SK-N-SH treated with all-trans-retinoic acid at 6 μM for 48 hours (cell line): ENCODE data around the gene NR1D2.
A peak's percentile ranks its signal among the peaks of the same experiment; 100 is the strongest.

Experiments used
- ATAC-seq: fragments of 200-7000 bp; cut with Tn5 transposase; 3 replicates; pipeline ENCODE4 v1.9.1; 2020; ENCODE audit warnings: mild to moderate bottlenecking, moderate library complexity
- ARNTL ChIP-seq: fragments of 450-650 bp; formaldehyde crosslinking; IDR thresholded peaks from 2 replicates; pipeline ENCODE4 v1.5.0; 2020; ENCODE audit warnings: low read depth, mild to moderate bottlenecking, moderate library complexity, borderline replicate concordance
- BACH2 ChIP-seq: fragments of 250-450 bp; sonication (Bioruptor Pico); IDR thresholded peaks from 2 replicates; pipeline ENCODE4 v1.9.0; 2021; ENCODE audit warnings: mild to moderate bottlenecking, borderline replicate concordance
- CREB5 ChIP-seq: fragments of 250-450 bp; sonication (Bioruptor Pico); IDR thresholded peaks from 2 replicates; pipeline ENCODE4 v1.5.1; 2020; ENCODE audit warnings: low read depth, mild to moderate bottlenecking, moderate library complexity
- CSDC2 ChIP-seq: fragments of 250-450 bp; sonication (Bioruptor Pico); IDR thresholded peaks from 2 replicates; pipeline ENCODE4 v1.5.0; 2020; ENCODE audit warnings: mild to moderate bottlenecking, moderate library complexity
- CSRNP3 ChIP-seq: fragments of 250-450 bp; sonication (Bioruptor Pico); IDR thresholded peaks from 2 replicates; pipeline ENCODE4 v1.5.1; 2021; ENCODE audit warnings: mild to moderate bottlenecking, moderate library complexity
- GLIS3 ChIP-seq: fragments of 250-450 bp; sonication (Bioruptor Pico); IDR thresholded peaks from 2 replicates; pipeline ENCODE4 v1.5.0; 2020; ENCODE audit warnings: mild to moderate bottlenecking, moderate library complexity
- OSR1 ChIP-seq: fragments of 250-450 bp; sonication (Bioruptor Pico); IDR thresholded peaks from 2 replicates; pipeline ENCODE4 v1.8.0; 2022; ENCODE audit warnings: moderate library complexity, mild to moderate bottlenecking, inconsistent platforms
- POU6F1 ChIP-seq: fragments of 250-450 bp; sonication (Bioruptor Pico); IDR thresholded peaks from 2 replicates; pipeline ENCODE4 v1.8.0; 2021; ENCODE audit warnings: low read depth, mild to moderate bottlenecking, moderate library complexity, borderline replicate concordance
- PPARA ChIP-seq: fragments of 250-450 bp; sonication (Bioruptor Pico); IDR thresholded peaks from 2 replicates; pipeline ENCODE4 v1.5.0; 2020; ENCODE audit warnings: mild to moderate bottlenecking, borderline replicate concordance
- RARB ChIP-seq: fragments of 250-450 bp; sonication (Bioruptor Pico); IDR thresholded peaks from 2 replicates; pipeline ENCODE4 v1.8.0; 2021; ENCODE audit warnings: mild to moderate bottlenecking, moderate library complexity
- TCF4 ChIP-seq: fragments of 250-450 bp; sonication (Bioruptor Pico); IDR thresholded peaks from 2 replicates; pipeline ENCODE4 v1.8.0; 2021; ENCODE audit warnings: mild to moderate bottlenecking, moderate library complexity, borderline replicate concordance
- TOX ChIP-seq: fragments of 250-450 bp; sonication (Bioruptor Pico); IDR thresholded peaks from 2 replicates; pipeline ENCODE4 v1.8.0; 2021; ENCODE audit warnings: mild to moderate bottlenecking, moderate library complexity, borderline replicate concordance
- TSHZ2 ChIP-seq: fragments of 250-450 bp; sonication (Bioruptor Pico); IDR thresholded peaks from 2 replicates; pipeline ENCODE4 v1.5.0; 2020; ENCODE audit warnings: mild to moderate bottlenecking, moderate library complexity
- ZC3H10 ChIP-seq: fragments of 250-450 bp; sonication (Bioruptor Pico); IDR thresholded peaks from 2 replicates; pipeline ENCODE4 v1.5.1; 2021; ENCODE audit warnings: mild to moderate bottlenecking, moderate library complexity
- ZFP3 ChIP-seq: fragments of 250-450 bp; sonication (Bioruptor Pico); IDR thresholded peaks from 2 replicates; pipeline ENCODE4 v1.5.0; 2020; ENCODE audit warnings: mild to moderate bottlenecking, moderate library complexity
- ZFP30 ChIP-seq: fragments of 450-650 bp; formaldehyde crosslinking; IDR thresholded peaks from 2 replicates; pipeline ENCODE4 v1.5.0; 2022; ENCODE audit warnings: mild to moderate bottlenecking, moderate library complexity
- ZNF565 ChIP-seq: fragments of 450-650 bp; formaldehyde crosslinking; conservative IDR thresholded peaks from 2 replicates; pipeline ENCODE4 v1.5.0; 2020; ENCODE audit warnings: low read depth, mild to moderate bottlenecking, moderate library complexity
- ZNF8 ChIP-seq: fragments of 450-650 bp; formaldehyde crosslinking; IDR thresholded peaks from 2 replicates; pipeline ENCODE4 v1.5.0; 2020; ENCODE audit warnings: mild to moderate bottlenecking, moderate library complexity
- TF ChIP-seq, protein P1 (sequence below): fragments of 250-450 bp; sonication (Bioruptor Pico); IDR thresholded peaks from 2 replicates; pipeline ENCODE4 v1.8.0; 2020; ENCODE audit warnings: mild to moderate bottlenecking, moderate library complexity, borderline replicate concordance

Gene NR1D2

GRCh38 chr3:23944861-23945662 is at the start of gene NR1D2:
Gene NR1D2, plus strand, starts transcription at chr3:23945286. Its CDS starts 293 bp downstream, at chr3:23945579.
- ATAC-seq = peak; percentile 57
- TF ChIP-seq ARNTL (CRISPR knock-in tag) = no peak
- no peak for TF ChIP-seq ZNF565 (CRISPR knock-in tag)
- TF ChIP-seq ZFP30 = no peak
- TF ChIP-seq RARB (CRISPR knock-in tag) = no peak
- no peak for TF ChIP-seq TOX (CRISPR knock-in tag)
- no peak for TF ChIP-seq OSR1 (CRISPR knock-in tag)
- TF ChIP-seq ZC3H10 (CRISPR knock-in tag) = no peak
- no peak for TF ChIP-seq CREB5
- TF ChIP-seq CSRNP3 = no peak
- TF ChIP-seq TCF4 = no peak
- no peak for TF ChIP-seq POU6F1 (CRISPR knock-in tag)
- no peak for TF ChIP-seq BACH2
- no peak for TF ChIP-seq ZNF8 (CRISPR knock-in tag)
- TF ChIP-seq PPARA (CRISPR knock-in tag) = no peak
- TF ChIP-seq, protein P1, sequence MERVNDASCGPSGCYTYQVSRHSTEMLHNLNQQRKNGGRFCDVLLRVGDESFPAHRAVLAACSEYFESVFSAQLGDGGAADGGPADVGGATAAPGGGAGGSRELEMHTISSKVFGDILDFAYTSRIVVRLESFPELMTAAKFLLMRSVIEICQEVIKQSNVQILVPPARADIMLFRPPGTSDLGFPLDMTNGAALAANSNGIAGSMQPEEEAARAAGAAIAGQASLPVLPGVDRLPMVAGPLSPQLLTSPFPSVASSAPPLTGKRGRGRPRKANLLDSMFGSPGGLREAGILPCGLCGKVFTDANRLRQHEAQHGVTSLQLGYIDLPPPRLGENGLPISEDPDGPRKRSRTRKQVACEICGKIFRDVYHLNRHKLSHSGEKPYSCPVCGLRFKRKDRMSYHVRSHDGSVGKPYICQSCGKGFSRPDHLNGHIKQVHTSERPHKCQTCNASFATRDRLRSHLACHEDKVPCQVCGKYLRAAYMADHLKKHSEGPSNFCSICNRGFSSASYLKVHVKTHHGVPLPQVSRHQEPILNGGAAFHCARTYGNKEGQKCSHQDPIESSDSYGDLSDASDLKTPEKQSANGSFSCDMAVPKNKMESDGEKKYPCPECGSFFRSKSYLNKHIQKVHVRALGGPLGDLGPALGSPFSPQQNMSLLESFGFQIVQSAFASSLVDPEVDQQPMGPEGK (CRISPR knock-in tag) = no peak
- no peak for TF ChIP-seq ZFP3 (CRISPR knock-in tag)
- no peak for TF ChIP-seq GLIS3 (CRISPR knock-in tag)

DNA sequence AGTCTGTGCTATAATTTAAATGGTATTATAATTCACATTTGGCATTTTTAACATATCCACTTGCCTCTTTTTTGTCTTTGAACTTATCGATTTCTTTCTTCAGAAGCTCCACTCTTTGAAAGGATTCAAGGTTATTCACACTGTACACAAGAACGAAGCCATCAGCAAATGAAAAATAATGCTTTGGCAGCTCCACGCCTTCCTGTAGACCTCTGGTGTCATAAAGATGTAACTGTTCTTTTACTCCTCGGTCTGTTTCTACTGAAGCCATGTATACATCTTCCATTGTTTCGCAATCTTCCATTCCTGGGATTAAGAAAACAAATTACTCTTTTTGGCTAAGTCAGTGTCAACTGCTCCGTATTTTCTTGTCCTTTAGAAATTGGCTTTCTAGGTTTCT is 44.3 kb upstream of the NR1D2 start:
- ATAC-seq = no peak
- no peak for TF ChIP-seq ZC3H10 (CRISPR knock-in tag)
- no peak for TF ChIP-seq CSDC2 (CRISPR knock-in tag)
- no peak for TF ChIP-seq RARB (CRISPR knock-in tag)
- TF ChIP-seq POU6F1 (CRISPR knock-in tag) = no peak
- no peak for TF ChIP-seq PPARA (CRISPR knock-in tag)
- TF ChIP-seq TSHZ2 (CRISPR knock-in tag) = no peak
